NB4 (cell line): ENCODE data around the gene STK10.

Experiments used
- DNase-seq: peaks from one replicate; pipeline ENCODE4 v3.0.0; 2010; ENCODE audit warnings: low read depth
- H3K4me3 ChIP-seq: one replicate; pipeline ENCODE4 v1.5.1; 2011; ENCODE audit warnings: mild to moderate bottlenecking, low read depth, low read length, moderate library complexity
- CTCF ChIP-seq: IDR thresholded peaks from one replicate; pipeline ENCODE4 v1.5.1; 2012; ENCODE audit warnings: low read depth, low read length
- MAX ChIP-seq: IDR thresholded peaks from 2 replicates; pipeline ENCODE4 v1.6.1; 2011; ENCODE audit warnings: low read depth, low read length
- MYC ChIP-seq: IDR thresholded peaks from 2 replicates; pipeline ENCODE4 v1.6.1; 2011; ENCODE audit warnings: low read depth, low read length
- POLR2A ChIP-seq: IDR thresholded peaks from 2 replicates; pipeline ENCODE4 v1.6.1; 2011; ENCODE audit warnings: mild to moderate bottlenecking; ENCODE audit not compliant: insufficient read length; ENCODE audit errors: extremely low read depth

STK10 gene

DNA sequence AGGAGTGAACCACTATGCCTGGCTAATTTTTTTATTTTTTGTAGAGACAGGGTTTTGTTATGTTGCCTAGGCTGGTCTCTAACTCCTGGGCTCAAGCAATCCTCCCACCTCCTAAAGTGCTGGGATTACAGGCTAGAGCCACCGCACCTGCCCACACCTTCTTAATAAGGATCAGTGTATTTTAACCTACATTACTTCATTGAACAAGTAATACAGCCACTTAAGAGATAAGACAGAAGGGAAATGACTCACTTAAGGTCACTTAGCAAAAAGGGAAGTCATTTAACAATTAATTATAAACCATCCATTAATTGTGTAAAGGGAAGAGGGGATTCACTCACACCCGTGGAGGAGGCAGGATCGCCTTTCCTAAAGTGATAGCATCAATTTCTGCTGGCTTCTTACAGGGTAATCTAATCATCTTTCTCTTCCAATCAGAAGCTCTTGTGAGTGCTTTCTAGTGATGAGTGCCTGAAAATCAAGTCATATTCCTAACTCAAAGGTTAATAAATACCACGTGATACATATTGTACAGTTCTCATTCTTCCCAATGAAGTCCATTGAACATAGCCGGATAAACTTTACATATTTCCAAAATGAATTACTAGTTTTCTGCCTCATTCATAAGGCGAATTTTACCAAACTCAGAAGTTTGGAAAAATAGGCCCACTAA is 185.0 kb downstream of the STK10 start:
- no peak overlapping the region for H3K4me3 ChIP-seq
- TF ChIP-seq CTCF, result no peak
- peak; percentile 45 for DNase-seq

- TF ChIP-seq CTCF, result peak; percentile 58
- TF ChIP-seq MYC, result no peak
- no peak overlapping the region for H3K4me3 ChIP-seq
- DNase-seq, result peak; percentile 37
Observed at GRCh38 chr5:172002310-172002709, 185.7 kb downstream of the STK10 start.

- no peak overlapping the region for H3K4me3 ChIP-seq
- TF ChIP-seq MAX (peak; percentile 48; the same call in 1 of the 2 replicates), MYC (peak; percentile 54; the same call in 1 of the 2 replicates), CTCF (no peak), POLR2A (no peak)
- peak; percentile 61 for DNase-seq
Observed at GRCh38 chr5:171999877-172000276, 188.1 kb downstream of the STK10 start.

- H3K4me3 ChIP-seq, result no peak overlapping the region
- no peak for TF ChIP-seq MAX
- TF ChIP-seq CTCF, result no peak
- no peak for TF ChIP-seq POLR2A
- no peak for TF ChIP-seq MYC
- DNase-seq, result no peak
Observed at GRCh38 chr5:171999100-171999499, 188.9 kb downstream of the STK10 start.

DNA sequence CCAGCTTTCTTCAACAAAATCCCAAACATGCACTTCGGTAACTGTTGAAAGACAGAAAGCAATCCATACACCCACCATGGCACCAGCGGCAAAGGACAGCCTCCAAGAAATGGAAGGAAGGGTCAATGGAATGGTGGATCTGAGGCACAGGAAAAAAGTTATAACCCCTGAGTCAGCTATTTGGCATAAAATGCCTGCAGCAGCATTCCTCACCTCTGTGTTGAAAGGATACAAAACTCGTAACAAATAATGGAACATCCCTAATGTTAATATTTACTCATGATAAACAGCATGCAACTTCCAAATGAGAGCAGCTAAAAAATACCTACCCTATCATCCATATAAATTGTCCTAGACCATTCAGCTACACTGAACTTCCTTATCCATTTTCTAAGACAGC is 191.0 kb downstream of the STK10 start:
- TF ChIP-seq MYC (no peak), POLR2A (no peak), MAX (no peak), CTCF (no peak)
- DNase-seq, result no peak
- H3K4me3 ChIP-seq, result no peak overlapping the region

DNA sequence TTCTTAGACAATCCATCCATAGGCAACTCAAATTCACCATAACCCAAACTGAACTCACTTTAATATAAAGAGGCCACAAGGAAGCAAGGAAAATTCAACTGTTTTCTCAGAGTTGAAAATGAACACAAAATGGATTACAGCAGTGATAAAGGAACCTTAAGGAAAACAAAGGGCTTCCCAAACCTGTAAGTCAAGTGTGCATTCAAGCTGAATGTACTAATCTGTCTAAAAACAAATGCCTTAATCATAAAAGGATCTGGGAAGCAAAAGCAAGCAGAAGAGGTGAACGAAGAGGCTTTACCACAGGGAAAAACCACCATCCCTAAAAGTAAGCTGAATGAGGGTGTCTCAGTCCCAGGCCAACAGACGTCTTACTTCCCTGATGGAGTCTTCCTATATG is 195.2 kb downstream of the STK10 start:
- no peak for DNase-seq
- no peak overlapping the region for H3K4me3 ChIP-seq
- no peak for TF ChIP-seq MYC
- no peak for TF ChIP-seq MAX
- TF ChIP-seq POLR2A, result no peak
- TF ChIP-seq CTCF, result no peak
